ENCODE results near the gene MSX1. TPM values are rescaled to one million over a fixed set of nuclear protein-coding genes. Genes with fewer than 3 reads are reported as not detected.

The MSX1 gene
- total and polyA plus RNA-seq, 2 of the 8 experiments (the other 6 are each of a cell fraction or from before 2014, with no cell fraction given): 0.47 TPM; not detected in 1

DNA sequence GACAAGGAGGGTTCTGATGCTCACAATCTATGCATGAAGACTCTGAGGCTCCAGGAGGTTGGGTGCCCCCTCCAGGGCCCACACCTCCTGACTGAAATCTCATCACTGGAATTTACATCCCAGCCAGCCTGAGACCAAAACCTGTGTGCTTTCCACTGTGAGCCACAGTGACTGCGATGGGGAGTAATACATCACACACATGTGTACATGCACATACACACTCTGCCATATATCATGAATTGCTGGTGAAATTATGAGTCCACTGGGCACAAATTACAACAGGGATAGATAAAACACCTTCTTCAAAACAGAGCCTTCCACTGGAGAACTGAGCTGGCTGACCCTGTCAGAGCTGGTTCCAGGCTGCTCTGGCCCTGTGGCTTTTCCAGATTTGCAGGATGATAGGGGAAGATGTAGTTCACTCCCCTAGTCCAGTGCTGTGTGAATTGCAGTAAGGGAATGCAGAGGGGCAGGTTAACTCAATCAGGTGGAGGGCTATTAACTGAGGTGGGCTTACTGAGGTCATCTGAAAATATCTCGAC lies 35.8 kb upstream of the MSX1 start:
- Histone ChIP-seq H3K27me3 (replicated peaks in 1 of 4; ENCODE audit: control insufficient read depth in 3 of 4, extremely low read depth in 1 of 4, insufficient read depth in 3 of 4, low read length in 3 of 4) (no peaks in the 10 kb centered on the region; a peak in 1 of 7 replicates), H3K4me1 (replicated peaks in 1 of 4; ENCODE audit: control insufficient read depth in 3 of 4, insufficient read depth in 4 of 4, low read length in 3 of 4) (no peaks in the 10 kb centered on the region), H3K9ac (replicated peaks in 1 of 4; ENCODE audit: extremely low read depth in 1 of 4, low read depth in 3 of 4, low read length in 3 of 4) (no peak overlapping the region), H3K14ac (ENCODE audit: insufficient read length) (no peak overlapping the region), H3K4ac (replicated peaks; ENCODE audit: insufficient read length, low read depth, low read length) (no peak overlapping the region), H4K5ac (ENCODE audit: insufficient read length, low read depth, low read length) (no peak overlapping the region), H2BK120ac (replicated peaks; ENCODE audit: low read depth, low read length) (no peak overlapping the region), H4K8ac (ENCODE audit: extremely low read depth, insufficient read depth, low read length) (no peak overlapping the region), H3K27ac (ENCODE audit: low read depth, low read length) (no peak overlapping the region), H4K20me1 (replicated peaks in 1 of 2; ENCODE audit: control insufficient read depth in 1 of 2, insufficient read depth in 2 of 2, low read length in 2 of 2) (no peaks in the 10 kb centered on the region), H3K9me3 (ENCODE audit: insufficient read depth in 2 of 2, low read depth in 1 of 2, low read length in 1 of 2) (peaks cover 6 to 8% of the 10 kb centered on the region in 2 experiments; a peak in 1 of 4 replicates), H3K23me2 (ENCODE audit: low read depth, low read length) (peaks cover 3% of the 10 kb centered on the region; the same call in 1 of the 2 replicates), H2BK20ac (ENCODE audit: low read length) (no peak overlapping the region), H2BK12ac (ENCODE audit: low read depth, low read length) (no peak overlapping the region), H4K91ac (replicated peaks; ENCODE audit: insufficient read length, low read length) (no peak overlapping the region), H3K56ac (replicated peaks; ENCODE audit: insufficient read length, low read depth, low read length) (no peak overlapping the region), H2BK15ac (ENCODE audit: low read length) (no peak overlapping the region), H3K79me2 (ENCODE audit: control insufficient read depth in 1 of 2, insufficient read depth in 2 of 2, low read length in 2 of 2) (no peaks in the 10 kb centered on the region), H2BK5ac (ENCODE audit: low read depth, low read length) (no peak overlapping the region), H3K4me2 (ENCODE audit: insufficient read depth in 1 of 2, low read depth in 2 of 2, low read length in 2 of 2) (no peak overlapping the region), H3K18ac (ENCODE audit: extremely low read depth, low read length) (no peak overlapping the region), H3K79me1 (ENCODE audit: low read depth, low read length) (no peaks in the 10 kb centered on the region), H3K4me3 (ENCODE audit: extremely low read depth in 1 of 4, insufficient read depth in 2 of 4, low read depth in 3 of 4, low read length in 4 of 4) (no peak overlapping the region), H2AFZ (ENCODE audit: low read length) (no peak overlapping the region), H2AK5ac (ENCODE audit: low read depth, low read length) (no peak overlapping the region), H3K23ac (ENCODE audit: insufficient read length) (no peak overlapping the region), H3K36me3 (ENCODE audit: control insufficient read depth in 2 of 4, insufficient read depth in 4 of 4, low read length in 3 of 4) (no peaks in the 10 kb centered on the region)
- 94% methylated on average over 2 of the region's 2 CpGs; no CpG with 5 or more reads in 1 of the 2 experiments for WGBS, 2 experiments (ENCODE audit: extremely low coverage in 1 of 2, insufficient coverage in 1 of 2, insufficient read length in 1 of 2, insufficient replicate concordance in 2 of 2, low coverage in 1 of 2, low lambda C conversion rate in 2 of 2, missing lambda C conversion rate in 1 of 2)
- DNase-seq (ENCODE audit: low read depth in 1 of 2, low spot score in 2 of 2): no peak
- ChIA-PET CTCF (ENCODE audit: partially characterized antibody) (no interaction called here), POLR2A (ENCODE audit: partially characterized antibody) (no interaction called here)
- FAIRE-seq: no peak
- TF ChIP-seq BCL11A (IDR thresholded peaks at IDR 0.05; ENCODE audit: low read depth in 2 of 2, low read length in 2 of 2): no peak
